ENCODE measurements around the gene HSPBP1. TPM values are rescaled to one million over a fixed set of nuclear protein-coding genes. Genes with fewer than 3 reads are reported as not detected.

Gene HSPBP1
- total RNA-seq, 1 experiment from 2014 or later, result 65.2 TPM

GRCh38 chr19:55312621-55313512, 33.0 kb upstream of the HSPBP1 start:
- POLR2A ChIA-PET, result interaction anchor here (0.6 to 1.0 kb wide), 3 partner anchors 19 to 26 kb away, joined by 3 to 5 read pairs (median 4); partner anchors contain the start of gene KMT5C
- TF ChIP-seq ZNF423 (CRISPR knock-in tag; IDR thresholded peaks at IDR 0.05), result no peak
- TF ChIP-seq TCF7 (CRISPR knock-in tag; IDR thresholded peaks at IDR 0.05; ENCODE audit: low read depth), result no peak
- TF ChIP-seq E2F1 (CRISPR knock-in tag; IDR thresholded peaks at IDR 0.05), result no peak
- TF ChIP-seq EMX1 (CRISPR knock-in tag; IDR thresholded peaks at IDR 0.05), result no peak
- no peak for TF ChIP-seq AFF4 (CRISPR knock-in tag; IDR thresholded peaks at IDR 0.05; ENCODE audit: borderline replicate concordance)
- TF ChIP-seq TEAD4 (CRISPR knock-in tag; IDR thresholded peaks at IDR 0.05), result no peak
- no peak for TF ChIP-seq USF2 (CRISPR knock-in tag; IDR thresholded peaks at IDR 0.05)
- no peak for TF ChIP-seq ATF3 (CRISPR knock-in tag; conservative IDR thresholded peaks at IDR 0.05)
- TF ChIP-seq TEAD1 (CRISPR knock-in tag; IDR thresholded peaks at IDR 0.05), result no peak
- TF ChIP-seq FOXP4 (CRISPR knock-in tag; IDR thresholded peaks at IDR 0.05), result no peak
- no peak for TF ChIP-seq ZNF138 (CRISPR knock-in tag; conservative IDR thresholded peaks at IDR 0.05)
- no peaks in the 10 kb centered on the region for H3K9me3 Mint-ChIP-seq
- peaks cover 5% of the 10 kb centered on the region; the same call in 1 of the 2 replicates for H3K27me3 Mint-ChIP-seq (ENCODE audit: low read depth)
- peak overlapping the region; percentile 81 for H3K27ac Mint-ChIP-seq
- peaks cover 14% of the 10 kb centered on the region for H3K36me3 Mint-ChIP-seq
- DNase-seq (ENCODE audit: low spot score), result no peak
- CTCF ChIA-PET, result interaction anchor here (0.9 to 4.1 kb wide), 5 partner anchors 8 to 106 kb away, joined by 3 to 18 read pairs (median 5); partner anchors contain the start of genes KMT5C and TMEM238
- no peak; the same call in 1 of the 2 replicates for ATAC-seq
- H3K4me3 Mint-ChIP-seq, result no peak overlapping the region
- H3K4me1 Mint-ChIP-seq, result no peaks in the 10 kb centered on the region

- H3K36me3 Mint-ChIP-seq, result peaks cover 18% of the 10 kb centered on the region
- H3K9me3 Mint-ChIP-seq, result no peaks in the 10 kb centered on the region
- H3K4me3 Mint-ChIP-seq, result no peak overlapping the region
- POLR2A ChIA-PET, result no interaction called here
- no peak for ATAC-seq
- H3K27me3 Mint-ChIP-seq (ENCODE audit: low read depth), result peaks cover 5% of the 10 kb centered on the region; the same call in 1 of the 2 replicates
- H3K4me1 Mint-ChIP-seq, result no peaks in the 10 kb centered on the region
- no peak overlapping the region for H3K27ac Mint-ChIP-seq
- CTCF ChIA-PET, result interaction anchor here (0.6 to 4.1 kb wide), 3 partner anchors 11 to 107 kb away, joined by 3 to 18 read pairs (median 3); no protein-coding TSS in a partner anchor
- DNase-seq (ENCODE audit: low spot score), result no peak
- TF ChIP-seq SMAD3 (CRISPR knock-in tag; IDR thresholded peaks at IDR 0.05; ENCODE audit: borderline replicate concordance), result no peak
- no peak for TF ChIP-seq USF2 (CRISPR knock-in tag; IDR thresholded peaks at IDR 0.05)
- no peak for TF ChIP-seq AFF4 (CRISPR knock-in tag; IDR thresholded peaks at IDR 0.05; ENCODE audit: borderline replicate concordance)
- TF ChIP-seq SOX15 (CRISPR knock-in tag; IDR thresholded peaks at IDR 0.05), result no peak
- TF ChIP-seq ZNF263 (CRISPR knock-in tag; IDR thresholded peaks at IDR 0.05; ENCODE audit: low read depth), result no peak
- TF ChIP-seq ZNF425 (CRISPR knock-in tag; conservative IDR thresholded peaks at IDR 0.05), result no peak
- no peak for TF ChIP-seq KAT7 (CRISPR knock-in tag; IDR thresholded peaks at IDR 0.05; ENCODE audit: borderline replicate concordance)
These were observed 31.9 kb upstream of the HSPBP1 start for GRCh38 chr19:55311797-55312196.
